Retinal pigment epithelial cell (primary cell): Measurements from ENCODE around the gene CAPZA1.

Source experiments
- DNase-seq: peaks from one replicate; pipeline ENCODE4 v3.0.0-alpha.2; 2010; ENCODE audit warnings: low read depth
- H3K4me3 ChIP-seq: 2 replicates; pipeline ENCODE4 v1.5.1; 2011; ENCODE audit warnings: mild to moderate bottlenecking, low read length, control low read depth, moderate library complexity
- TF ChIP-seq, protein P1 (sequence below): conservative IDR thresholded peaks from 2 replicates; pipeline ENCODE4 v1.5.1; 2011; ENCODE audit warnings: low read depth, low read length, control low read depth, inconsistent platforms

The CAPZA1 gene

DNA sequence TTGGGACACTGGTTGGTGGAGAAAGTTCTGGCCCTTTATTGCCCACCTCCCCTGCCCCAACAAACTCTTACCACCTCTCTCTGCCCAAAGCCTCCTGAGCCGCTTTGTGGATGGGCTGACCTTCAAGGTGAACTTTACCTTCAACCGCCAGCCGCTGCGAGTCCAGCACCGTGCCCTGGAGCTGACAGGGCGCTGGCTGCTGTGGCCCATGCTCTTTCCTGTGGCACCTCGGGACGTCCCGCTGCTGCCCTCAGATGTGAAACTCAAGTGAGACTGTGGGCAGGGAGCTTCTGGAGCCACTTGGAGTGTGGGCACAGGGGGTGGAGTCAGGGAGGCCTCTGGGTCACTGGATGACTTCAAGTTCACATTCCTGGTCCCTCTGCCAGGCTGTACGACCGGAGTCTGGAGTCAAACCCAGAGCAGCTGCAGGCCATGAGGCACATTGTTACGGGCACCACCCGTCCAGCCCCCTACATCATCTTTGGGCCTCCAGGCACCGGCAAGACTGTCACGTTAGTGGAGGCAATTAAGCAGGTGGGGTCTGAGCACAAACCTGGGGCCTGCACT is 74.8 kb downstream of the CAPZA1 start:
- TF ChIP-seq, protein P1, sequence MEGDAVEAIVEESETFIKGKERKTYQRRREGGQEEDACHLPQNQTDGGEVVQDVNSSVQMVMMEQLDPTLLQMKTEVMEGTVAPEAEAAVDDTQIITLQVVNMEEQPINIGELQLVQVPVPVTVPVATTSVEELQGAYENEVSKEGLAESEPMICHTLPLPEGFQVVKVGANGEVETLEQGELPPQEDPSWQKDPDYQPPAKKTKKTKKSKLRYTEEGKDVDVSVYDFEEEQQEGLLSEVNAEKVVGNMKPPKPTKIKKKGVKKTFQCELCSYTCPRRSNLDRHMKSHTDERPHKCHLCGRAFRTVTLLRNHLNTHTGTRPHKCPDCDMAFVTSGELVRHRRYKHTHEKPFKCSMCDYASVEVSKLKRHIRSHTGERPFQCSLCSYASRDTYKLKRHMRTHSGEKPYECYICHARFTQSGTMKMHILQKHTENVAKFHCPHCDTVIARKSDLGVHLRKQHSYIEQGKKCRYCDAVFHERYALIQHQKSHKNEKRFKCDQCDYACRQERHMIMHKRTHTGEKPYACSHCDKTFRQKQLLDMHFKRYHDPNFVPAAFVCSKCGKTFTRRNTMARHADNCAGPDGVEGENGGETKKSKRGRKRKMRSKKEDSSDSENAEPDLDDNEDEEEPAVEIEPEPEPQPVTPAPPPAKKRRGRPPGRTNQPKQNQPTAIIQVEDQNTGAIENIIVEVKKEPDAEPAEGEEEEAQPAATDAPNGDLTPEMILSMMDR = no peak
- no peak overlapping the region for H3K4me3 ChIP-seq
- DNase-seq = no peak

- no peak for DNase-seq
- H3K4me3 ChIP-seq = no peak overlapping the region
- TF ChIP-seq, protein P1 = no peak
Observed at GRCh38 chr1:112695276-112695675, 75.6 kb downstream of the CAPZA1 start.

- no peak for DNase-seq
- TF ChIP-seq, protein P1 = no peak
Observed at GRCh38 chr1:112696578-112697314, 77.1 kb downstream of the CAPZA1 start.

GRCh38 chr1:112697781-112698201 is 78.2 kb downstream of the CAPZA1 start:
- TF ChIP-seq, protein P1 = no peak
- H3K4me3 ChIP-seq = no peak overlapping the region
- no peak for DNase-seq

More at GRCh38 chr1:112696578-112697314, 77.1 kb downstream of the CAPZA1 start:
- H3K4me3 ChIP-seq = no peak overlapping the region

DNA sequence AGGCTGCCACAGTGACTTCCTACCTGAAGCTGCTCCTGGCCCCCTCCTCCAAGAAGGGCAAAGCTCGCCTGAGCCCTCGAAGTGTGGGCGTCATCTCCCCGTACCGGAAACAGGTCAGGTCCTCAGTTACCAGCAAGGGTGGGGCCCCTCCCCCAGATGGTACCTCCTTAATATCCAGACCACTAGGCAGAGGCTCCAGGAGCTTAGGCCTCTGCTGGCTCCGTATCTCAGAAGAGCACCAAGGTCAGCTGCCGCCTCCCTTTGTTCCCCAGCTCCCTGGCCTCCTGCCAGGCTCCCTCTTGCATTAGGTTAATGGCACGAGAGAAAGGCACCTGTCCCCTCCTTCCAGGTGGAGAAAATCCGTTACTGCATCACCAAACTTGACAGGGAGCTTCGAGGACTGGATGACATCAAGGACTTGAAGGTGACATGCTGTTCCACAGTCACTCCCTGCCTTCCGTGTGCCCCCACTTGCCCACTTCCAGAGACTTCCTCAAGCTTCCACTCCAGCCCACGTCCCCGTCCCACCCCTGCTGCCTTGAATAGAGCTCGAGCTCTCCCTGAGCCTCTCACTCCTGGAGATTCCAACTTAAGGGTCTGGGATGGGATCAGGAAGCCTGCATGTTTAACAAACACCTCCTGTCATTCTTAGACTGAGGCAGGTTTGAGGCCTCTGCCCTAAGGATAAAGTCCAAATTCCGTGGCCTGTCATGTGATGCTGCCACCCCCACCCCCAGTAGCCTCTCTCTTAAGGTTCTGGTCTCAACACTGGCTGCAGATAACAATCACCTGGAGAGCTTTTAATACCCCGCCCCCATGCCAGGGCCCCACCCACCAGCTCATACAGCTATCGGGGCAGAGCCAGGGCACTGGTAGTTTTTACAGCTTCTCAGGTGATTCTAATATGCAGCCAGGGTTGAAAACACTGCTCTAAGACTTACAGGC is 79.0 kb downstream of the CAPZA1 start:
- no peak for DNase-seq
- no peak overlapping the region for H3K4me3 ChIP-seq

DNA sequence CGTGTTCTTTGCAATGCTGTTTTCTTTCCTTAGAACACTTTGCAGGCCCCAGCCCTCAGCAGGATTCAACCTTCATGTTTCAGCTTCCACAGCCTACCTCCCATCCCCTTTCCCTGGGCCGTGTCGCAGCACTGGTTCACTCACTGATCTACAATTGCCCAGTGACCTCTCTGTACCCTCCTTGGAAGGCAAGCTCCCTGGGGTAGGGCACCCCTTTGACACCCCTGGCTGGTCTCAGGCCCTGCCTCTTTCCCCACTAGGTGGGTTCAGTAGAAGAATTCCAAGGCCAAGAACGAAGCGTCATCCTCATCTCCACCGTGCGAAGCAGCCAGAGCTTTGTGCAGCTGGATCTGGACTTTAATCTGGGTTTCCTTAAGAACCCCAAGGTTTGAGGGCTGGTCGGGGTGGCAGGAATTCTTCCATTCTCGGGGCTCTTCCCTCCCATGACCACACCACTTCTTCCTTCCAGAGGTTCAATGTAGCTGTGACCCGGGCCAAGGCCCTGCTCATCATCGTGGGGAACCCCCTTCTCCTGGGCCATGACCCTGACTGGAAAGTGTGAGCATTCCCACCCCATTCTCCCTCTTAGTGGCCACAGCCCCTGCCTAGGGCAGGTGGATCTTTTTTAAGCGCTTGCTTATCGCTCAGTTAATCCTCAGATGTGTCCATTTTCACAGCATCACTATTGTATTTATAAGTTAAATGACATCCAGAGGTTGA is 80.0 kb downstream of the CAPZA1 start:
- DNase-seq = no peak
- H3K4me3 ChIP-seq = no peak overlapping the region
- TF ChIP-seq, protein P1 = no peak

More for the DNA sequence above, 79.0 kb downstream of the CAPZA1 start:
- TF ChIP-seq, protein P1 = no peak
